Activated CD4-positive, alpha-beta T cell treated with anti-CD3 and anti-CD28 coated beads, Interleukin-2, amount 10 ng/mL, durations not matched to agents 7 days and 5 days (primary cell): ENCODE data around the gene AFMID. TPM values are rescaled to one million over a fixed set of nuclear protein-coding genes. Genes with fewer than 3 reads are reported as not detected.
"Not testable (repeated sequence)": the region's sequence is repeated elsewhere in the genome, so short reads cannot be mapped to it uniquely, and the experiment has no call there.

Source experiments
- CTCF ChIA-PET: fragments of 350-600 bp; sonication (Branson Sonifier 250); formaldehyde crosslinking; loops from one replicate; lab custom pipeline; 2021; ENCODE audit warnings: antibody characterized with exemption; lab: Charles Lee
- POLR2A ChIA-PET: fragments of 350-600 bp; sonication (Branson Sonifier 250); formaldehyde crosslinking; loops from one replicate; lab custom pipeline; 2021; ENCODE audit warnings: antibody characterized with exemption; lab: Charles Lee
- DNase-seq: peaks from one replicate; pipeline ENCODE4 v3.0.0-alpha.2; 2020
- H3K27ac Mint-ChIP-seq: one replicate; pipeline ENCODE4 v1.8.0; 2021; ENCODE audit warnings: mild to moderate bottlenecking, moderate library complexity, mixed read lengths
- H3K27me3 Mint-ChIP-seq: one replicate; pipeline ENCODE4 v1.8.0; 2021; ENCODE audit warnings: mixed read lengths
- H3K36me3 Mint-ChIP-seq: one replicate; pipeline ENCODE4 v1.8.0; 2021; ENCODE audit warnings: low read depth, mixed read lengths
- H3K4me1 Mint-ChIP-seq: one replicate; pipeline ENCODE4 v1.8.0; 2021; ENCODE audit warnings: mixed read lengths
- H3K4me3 Mint-ChIP-seq: one replicate; pipeline ENCODE4 v1.8.0; 2021; ENCODE audit warnings: mild to moderate bottlenecking, moderate library complexity, mixed read lengths
- H3K9me3 Mint-ChIP-seq: one replicate; pipeline ENCODE4 v1.8.0; 2021; ENCODE audit warnings: mixed read lengths
- total RNA-seq, 2 experiments: library from RNA; stranded (reverse); gene quantifications; one replicate each; pipeline ENCODE4 v1.2.3, GENCODE V29; 2021

Gene AFMID, protein sequence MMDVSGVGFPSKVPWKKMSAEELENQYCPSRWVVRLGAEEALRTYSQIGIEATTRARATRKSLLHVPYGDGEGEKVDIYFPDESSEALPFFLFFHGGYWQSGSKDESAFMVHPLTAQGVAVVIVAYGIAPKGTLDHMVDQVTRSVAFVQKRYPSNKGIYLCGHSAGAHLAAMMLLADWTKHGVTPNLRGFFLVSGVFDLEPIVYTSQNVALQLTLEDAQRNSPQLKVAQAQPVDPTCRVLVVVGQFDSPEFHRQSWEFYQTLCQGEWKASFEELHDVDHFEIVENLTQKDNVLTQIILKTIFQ
- 10 to 100 TPM; 16.8 to 17.0 TPM for total RNA-seq

DNA sequence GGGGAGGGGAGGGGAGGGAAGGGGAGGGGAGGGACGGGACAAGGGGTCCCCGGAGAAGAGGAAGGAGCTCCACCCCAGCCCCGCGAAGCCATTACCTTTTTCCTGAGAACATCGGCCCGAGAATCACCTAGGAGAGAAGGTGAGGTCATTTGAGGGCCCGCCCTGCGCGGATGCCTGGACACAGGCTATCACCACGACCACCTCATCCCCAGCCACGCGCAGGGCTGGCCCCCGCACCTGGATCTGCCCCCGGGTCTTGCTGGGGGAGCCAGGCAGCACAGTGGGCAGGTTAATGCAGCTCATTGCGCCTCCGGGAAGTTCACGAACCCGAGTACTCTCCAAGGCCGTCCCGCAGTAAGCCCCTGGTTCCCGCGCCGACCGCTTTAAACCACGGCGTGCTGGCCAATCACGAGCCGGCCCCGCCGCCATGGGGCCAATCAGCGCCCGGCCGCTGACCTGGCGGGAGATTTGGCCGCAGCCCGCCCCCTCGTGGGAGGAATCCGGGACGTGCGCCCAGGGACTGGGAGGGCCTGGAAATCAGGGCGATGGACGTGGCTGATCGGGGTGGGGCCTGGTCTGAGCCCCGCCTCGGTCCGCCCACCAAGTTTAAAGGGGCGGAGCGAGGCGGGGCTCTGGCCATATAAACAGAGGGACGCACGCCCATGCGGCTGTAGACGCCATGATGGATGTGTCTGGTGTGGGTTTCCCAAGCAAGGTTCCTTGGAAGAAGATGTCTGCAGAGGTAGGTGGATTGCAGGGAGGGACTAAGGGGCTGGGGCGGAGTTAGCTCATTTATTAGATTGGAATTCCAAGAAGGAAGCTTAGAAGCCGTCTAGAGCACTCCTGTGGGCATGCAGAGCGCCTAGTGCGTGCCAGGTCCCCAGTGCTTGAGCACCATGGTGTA is at the start of gene AFMID, which contains the start of gene TK1:
TSS of gene AFMID (plus strand) at position 671 of the 904 bp plus-strand sequence. CDS start at position 680, 9 bp downstream.
TSS of gene TK1 (minus strand) at position 361 of the 904 bp plus-strand sequence. CDS start at position 303, 58 bp downstream.
- H3K4me3 Mint-ChIP-seq = peak within 1 kb of the TSS; percentile 78
- peaks cover 45% of the 10 kb centered on the region for H3K4me1 Mint-ChIP-seq
- DNase-seq = peak; percentile 92
- H3K27me3 Mint-ChIP-seq = no peaks in the 10 kb centered on the region
- H3K27ac Mint-ChIP-seq = peak within 1 kb of the TSS; percentile 88
- H3K9me3 Mint-ChIP-seq = no peaks in the 10 kb centered on the region
- ChIA-PET CTCF (interaction anchor here (0.6 to 1.8 kb wide), 8 partner anchors 10 to 1204 kb away, joined by 3 to 17 read pairs (median 3); no protein-coding TSS in a partner anchor), POLR2A (interaction anchor here (1.8 kb wide), 1 partner anchor 47 kb away, joined by 6 read pairs; no protein-coding TSS in a partner anchor)
- peaks cover 28% of the 10 kb centered on the region for H3K36me3 Mint-ChIP-seq

DNA sequence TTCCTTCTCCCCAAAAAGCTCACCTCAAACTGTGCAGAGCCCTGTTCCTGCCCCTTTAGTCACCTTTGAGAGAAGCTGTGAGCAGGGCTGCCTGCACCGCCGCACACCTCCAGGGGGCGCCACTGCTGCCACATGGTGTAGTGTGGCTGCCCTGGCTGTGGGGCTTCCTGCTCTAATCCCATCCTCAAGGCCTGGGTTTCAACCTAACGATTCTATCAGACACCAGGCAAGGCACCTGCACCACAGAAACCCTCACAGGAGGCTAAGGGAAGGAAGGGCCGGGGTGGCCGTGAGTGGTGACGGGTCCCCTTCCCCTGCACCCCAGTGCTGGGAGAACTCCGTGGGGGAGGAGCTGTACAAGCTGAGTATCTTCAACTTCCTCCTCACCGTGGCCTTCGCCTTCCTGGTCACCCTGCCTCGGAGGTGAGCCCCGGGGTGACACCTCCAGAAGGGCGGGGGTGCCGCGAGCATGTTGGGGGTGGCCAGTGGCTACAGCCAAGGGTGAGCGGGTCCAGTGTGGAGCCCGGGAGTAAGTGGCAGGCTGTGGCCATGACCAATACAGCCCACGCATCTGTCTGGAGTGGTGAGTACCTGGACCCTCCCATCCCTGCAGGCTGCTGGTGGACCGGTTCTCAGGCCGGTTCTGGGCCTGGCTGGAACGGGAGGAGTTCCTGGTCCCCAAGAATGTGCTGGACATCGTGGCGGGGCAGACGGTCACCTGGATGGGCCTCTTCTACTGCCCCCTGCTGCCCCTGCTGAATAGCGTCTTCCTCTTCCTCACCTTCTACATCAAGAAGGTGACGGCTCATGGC is 49.6 kb upstream of the AFMID start:
- H3K27me3 Mint-ChIP-seq = no peaks in the 10 kb centered on the region
- H3K9me3 Mint-ChIP-seq = no peaks in the 10 kb centered on the region
- peak overlapping the region; percentile 44 for H3K4me3 Mint-ChIP-seq
- peaks cover 80% of the 10 kb centered on the region for H3K4me1 Mint-ChIP-seq
- peak; percentile 61 for DNase-seq
- H3K27ac Mint-ChIP-seq = peak overlapping the region; percentile 81
- peaks cover 74% of the 10 kb centered on the region for H3K36me3 Mint-ChIP-seq
- ChIA-PET CTCF (interaction anchor here (0.5 to 15.8 kb wide), 13 partner anchors 10 to 1466 kb away, joined by 3 to 118 read pairs (median 3); no protein-coding TSS in a partner anchor), POLR2A (interaction anchor here (0.6 to 1.6 kb wide), 3 partner anchors 10 to 54 kb away, joined by 3 to 4 read pairs (median 4); no protein-coding TSS in a partner anchor)

DNA sequence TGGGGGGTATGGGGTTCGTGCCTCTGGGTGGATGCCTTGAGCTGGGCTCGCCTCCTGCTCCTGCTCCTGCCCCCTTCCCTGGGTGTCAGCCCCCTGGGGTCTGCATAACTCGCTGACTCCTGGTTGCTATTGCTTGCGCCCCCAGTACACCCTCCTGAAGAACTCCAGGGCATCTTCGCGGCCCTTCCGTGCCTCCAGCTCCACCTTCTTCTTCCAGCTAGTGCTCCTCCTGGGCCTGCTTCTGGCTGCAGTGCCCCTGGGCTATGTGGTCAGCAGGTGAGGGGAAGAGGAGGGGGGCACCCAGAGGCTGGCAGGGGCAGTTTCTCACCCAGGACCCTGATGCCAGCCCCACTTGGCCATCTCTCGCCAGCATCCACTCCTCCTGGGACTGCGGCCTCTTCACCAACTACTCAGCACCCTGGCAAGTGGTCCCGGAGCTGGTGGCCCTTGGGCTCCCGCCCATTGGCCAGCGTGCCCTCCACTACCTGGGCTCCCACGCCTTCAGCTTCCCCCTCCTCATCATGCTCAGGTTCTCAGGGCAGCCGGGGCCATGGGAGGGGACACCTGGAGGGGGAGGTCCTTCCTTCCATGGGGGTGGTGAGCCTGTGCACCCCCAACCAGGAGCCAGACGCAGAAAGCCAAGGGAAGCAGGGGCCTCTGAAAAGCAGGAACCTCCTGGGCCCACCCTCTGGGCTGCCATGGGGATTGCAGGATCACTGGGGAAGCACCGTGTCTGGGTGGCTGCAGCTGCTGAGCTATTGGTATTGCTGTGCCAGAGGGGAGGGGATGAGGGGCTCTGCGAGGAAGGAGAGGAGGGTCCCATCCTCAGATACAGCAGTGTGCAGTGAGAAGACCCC is 48.7 kb upstream of the AFMID start:
- Mint-ChIP-seq H3K36me3 (peaks cover 72% of the 10 kb centered on the region), H3K4me3 (no peak overlapping the region), H3K4me1 (peaks cover 76% of the 10 kb centered on the region), H3K27ac (peak overlapping the region; percentile 75), H3K9me3 (no peaks in the 10 kb centered on the region), H3K27me3 (no peaks in the 10 kb centered on the region)
- DNase-seq = no peak
- POLR2A ChIA-PET = interaction anchor here (1.3 to 1.6 kb wide), 2 partner anchors 11 to 13 kb away, joined by 4 read pairs; no protein-coding TSS in a partner anchor
- CTCF ChIA-PET = interaction anchor here (0.5 to 15.8 kb wide), 11 partner anchors 9 to 1467 kb away, joined by 3 to 118 read pairs (median 4); no protein-coding TSS in a partner anchor

DNA sequence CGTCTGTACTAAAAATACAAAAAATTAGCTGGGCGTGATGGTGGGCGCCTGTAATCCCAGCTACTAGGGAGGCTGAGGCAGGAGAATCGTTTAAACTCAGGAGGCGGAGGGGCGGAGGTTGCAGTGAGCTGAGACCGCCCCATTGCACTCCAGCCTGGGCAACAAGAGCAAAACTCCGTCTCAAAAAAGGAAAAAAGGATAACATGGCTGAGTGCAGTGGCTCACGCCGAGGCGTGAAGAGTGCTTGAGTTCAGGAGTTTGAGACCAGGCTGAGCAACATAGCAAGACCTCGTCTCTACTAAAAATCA is 47.3 kb upstream of the AFMID start:
- ChIA-PET CTCF (interaction anchor here (1.1 to 15.8 kb wide), 4 partner anchors 9 to 37 kb away, joined by 5 to 118 read pairs (median 47); partner anchors contain the start of gene TMC8), POLR2A (interaction anchor here (0.6 to 1.6 kb wide), 5 partner anchors 10 to 47 kb away, joined by 3 to 6 read pairs (median 4); partner anchors contain the start of genes AFMID, TK1 and TMC8)
- not testable (repeated sequence) for H3K9me3 Mint-ChIP-seq, DNase-seq, H3K27me3 Mint-ChIP-seq
- H3K4me3 Mint-ChIP-seq = peak overlapping the region; percentile 41
- H3K27ac Mint-ChIP-seq = peak overlapping the region; percentile 83
- peaks cover 63% of the 10 kb centered on the region for H3K4me1 Mint-ChIP-seq
- H3K36me3 Mint-ChIP-seq = peaks cover 58% of the 10 kb centered on the region

DNA sequence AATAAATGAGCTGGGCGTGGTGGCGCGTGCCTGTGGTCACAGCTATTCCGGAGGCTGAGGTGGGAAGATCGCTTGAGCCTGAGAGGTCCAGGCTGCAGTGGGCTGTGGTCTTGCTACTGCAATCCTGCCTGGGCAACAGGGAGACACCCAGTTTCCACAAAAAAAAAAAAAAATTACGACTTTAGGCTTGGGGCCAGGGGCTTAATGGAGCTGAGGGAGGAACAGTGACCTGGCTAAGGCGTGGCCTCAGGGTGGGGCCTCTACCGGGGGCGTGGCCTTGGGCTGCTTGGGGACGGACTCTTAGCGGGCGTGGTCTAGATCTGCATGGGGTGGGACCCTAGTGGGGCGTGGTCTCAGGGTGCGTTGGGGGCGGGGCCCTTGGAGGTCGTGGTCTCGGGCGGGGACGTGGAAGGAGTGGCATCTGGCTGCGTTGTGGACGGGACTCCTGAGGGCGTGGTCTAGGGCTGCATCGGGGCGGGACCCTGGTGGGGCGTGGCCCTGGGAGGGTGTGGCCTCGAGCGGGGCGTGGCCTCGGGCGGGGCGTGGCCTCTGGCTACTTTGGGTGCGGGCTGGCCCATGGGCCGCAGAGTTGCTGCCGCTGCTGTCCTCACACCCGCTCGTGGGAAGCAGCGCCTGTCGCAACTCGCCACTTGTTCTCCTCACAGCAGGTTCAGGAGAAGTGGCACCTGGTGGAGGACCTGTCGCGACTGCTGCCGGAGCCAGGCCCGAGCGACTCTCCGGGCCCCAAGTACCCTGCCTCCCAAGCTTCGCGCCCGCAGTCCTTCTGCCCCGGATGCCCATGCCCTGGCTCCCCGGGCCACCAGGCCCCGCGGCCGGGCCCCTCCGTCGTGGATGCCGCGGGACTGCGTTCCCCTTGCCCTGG is 46.8 kb upstream of the AFMID start:
- H3K27ac Mint-ChIP-seq = peak overlapping the region; percentile 83
- no peaks in the 10 kb centered on the region for H3K27me3 Mint-ChIP-seq
- H3K36me3 Mint-ChIP-seq = peaks cover 52% of the 10 kb centered on the region
- peak overlapping the region; percentile 41 for H3K4me3 Mint-ChIP-seq
- H3K9me3 Mint-ChIP-seq = no peaks in the 10 kb centered on the region
- DNase-seq = peak; percentile 98
- H3K4me1 Mint-ChIP-seq = peaks cover 57% of the 10 kb centered on the region
- CTCF ChIA-PET = interaction anchor here (0.6 to 15.8 kb wide), 8 partner anchors 10 to 152 kb away, joined by 3 to 118 read pairs (median 4); partner anchors contain the start of gene TMC8
- POLR2A ChIA-PET = interaction anchor here (0.6 to 1.6 kb wide), 7 partner anchors 10 to 46 kb away, joined by 3 to 8 read pairs (median 4); partner anchors contain the start of genes AFMID, TK1 and TMC8

DNA sequence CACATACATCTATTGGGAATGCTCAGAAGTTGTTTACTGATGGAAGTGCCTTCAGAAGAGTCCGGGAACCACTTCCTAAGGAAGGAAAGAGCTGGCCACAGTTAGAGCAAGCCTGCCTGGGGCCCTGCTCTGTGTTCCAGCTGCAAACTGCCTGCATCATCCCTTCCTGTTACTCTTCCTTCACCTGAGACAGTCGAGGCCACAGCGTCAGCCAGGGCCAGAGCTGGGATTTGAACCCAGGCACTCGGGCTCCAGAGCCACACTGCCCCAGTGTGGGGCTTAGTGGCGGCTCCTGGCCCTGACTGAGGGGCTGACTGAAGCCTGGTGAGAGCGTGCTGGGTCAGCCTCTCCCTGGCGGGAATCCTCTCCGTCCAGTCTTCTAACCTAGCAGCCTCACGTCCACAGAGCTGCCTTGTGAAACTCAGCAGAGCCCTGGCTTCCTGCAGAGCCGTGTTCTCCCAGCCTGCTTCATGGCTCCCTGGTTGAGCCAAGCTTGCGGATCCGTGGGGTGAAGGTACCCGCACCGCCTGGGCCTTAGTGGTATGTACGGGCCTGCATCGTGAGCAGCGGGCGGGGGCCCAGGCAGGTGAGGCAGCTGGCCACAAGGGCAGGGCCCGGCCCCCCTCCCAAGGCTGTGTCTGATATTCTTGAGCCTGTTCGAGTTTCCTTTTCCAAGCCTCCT is 45.6 kb upstream of the AFMID start:
- Mint-ChIP-seq H3K27me3 (no peaks in the 10 kb centered on the region), H3K27ac (no peak overlapping the region), H3K4me1 (peaks cover 45% of the 10 kb centered on the region), H3K36me3 (peaks cover 40% of the 10 kb centered on the region), H3K4me3 (no peak overlapping the region), H3K9me3 (no peaks in the 10 kb centered on the region)
- CTCF ChIA-PET = interaction anchor here (0.6 to 15.8 kb wide), 7 partner anchors 8 to 121 kb away, joined by 3 to 89 read pairs (median 4); no protein-coding TSS in a partner anchor
- POLR2A ChIA-PET = interaction anchor here (0.8 kb wide), 1 partner anchor 28 kb away, joined by 3 read pairs; no protein-coding TSS in a partner anchor
- no peak for DNase-seq

DNA sequence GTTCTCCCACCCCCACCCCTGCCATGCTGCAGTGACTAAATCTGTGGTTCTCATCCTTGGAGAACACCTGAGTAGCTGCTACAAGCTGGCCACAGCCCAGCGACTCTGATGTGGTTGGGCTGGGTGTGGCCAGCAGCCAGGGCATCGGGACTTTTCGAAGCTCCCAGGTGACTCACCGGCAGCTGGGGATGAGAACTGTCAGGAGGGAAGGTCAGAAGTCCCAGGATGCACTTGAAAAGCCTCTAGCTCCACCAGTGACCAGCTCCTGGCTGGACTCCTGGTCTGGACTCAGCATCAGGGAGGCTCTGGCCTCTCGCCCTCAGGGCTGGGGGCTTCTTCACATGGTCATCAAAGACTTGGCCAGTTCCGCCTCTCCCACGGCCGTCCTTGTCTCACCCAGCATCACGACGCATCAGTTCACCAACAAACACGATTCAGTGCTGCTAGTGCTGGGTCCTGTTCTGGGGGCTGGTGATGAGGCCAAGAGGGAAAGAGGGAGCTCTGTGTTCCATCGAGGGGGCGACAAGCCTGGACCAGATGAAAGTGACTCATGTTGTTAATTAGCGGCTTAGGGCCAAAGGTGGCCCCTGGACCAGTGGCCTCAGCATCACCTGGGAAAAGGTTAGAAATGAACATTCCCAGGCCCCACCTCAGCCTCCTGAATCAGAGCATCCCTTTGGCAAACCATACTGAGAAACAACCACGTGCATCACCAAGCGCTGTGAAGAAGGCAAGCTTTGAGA is 44.9 kb upstream of the AFMID start:
- Mint-ChIP-seq H3K27me3 (no peaks in the 10 kb centered on the region), H3K36me3 (peaks cover 35% of the 10 kb centered on the region), H3K27ac (peak overlapping the region; percentile 25), H3K4me1 (peaks cover 38% of the 10 kb centered on the region), H3K9me3 (no peaks in the 10 kb centered on the region), H3K4me3 (no peak overlapping the region)
- no peak for DNase-seq
- ChIA-PET CTCF (interaction anchor here (0.6 to 15.8 kb wide), 7 partner anchors 8 to 1544 kb away, joined by 3 to 89 read pairs (median 4); no protein-coding TSS in a partner anchor), POLR2A (interaction anchor here (0.8 kb wide), 1 partner anchor 29 kb away, joined by 3 read pairs; no protein-coding TSS in a partner anchor)

DNA sequence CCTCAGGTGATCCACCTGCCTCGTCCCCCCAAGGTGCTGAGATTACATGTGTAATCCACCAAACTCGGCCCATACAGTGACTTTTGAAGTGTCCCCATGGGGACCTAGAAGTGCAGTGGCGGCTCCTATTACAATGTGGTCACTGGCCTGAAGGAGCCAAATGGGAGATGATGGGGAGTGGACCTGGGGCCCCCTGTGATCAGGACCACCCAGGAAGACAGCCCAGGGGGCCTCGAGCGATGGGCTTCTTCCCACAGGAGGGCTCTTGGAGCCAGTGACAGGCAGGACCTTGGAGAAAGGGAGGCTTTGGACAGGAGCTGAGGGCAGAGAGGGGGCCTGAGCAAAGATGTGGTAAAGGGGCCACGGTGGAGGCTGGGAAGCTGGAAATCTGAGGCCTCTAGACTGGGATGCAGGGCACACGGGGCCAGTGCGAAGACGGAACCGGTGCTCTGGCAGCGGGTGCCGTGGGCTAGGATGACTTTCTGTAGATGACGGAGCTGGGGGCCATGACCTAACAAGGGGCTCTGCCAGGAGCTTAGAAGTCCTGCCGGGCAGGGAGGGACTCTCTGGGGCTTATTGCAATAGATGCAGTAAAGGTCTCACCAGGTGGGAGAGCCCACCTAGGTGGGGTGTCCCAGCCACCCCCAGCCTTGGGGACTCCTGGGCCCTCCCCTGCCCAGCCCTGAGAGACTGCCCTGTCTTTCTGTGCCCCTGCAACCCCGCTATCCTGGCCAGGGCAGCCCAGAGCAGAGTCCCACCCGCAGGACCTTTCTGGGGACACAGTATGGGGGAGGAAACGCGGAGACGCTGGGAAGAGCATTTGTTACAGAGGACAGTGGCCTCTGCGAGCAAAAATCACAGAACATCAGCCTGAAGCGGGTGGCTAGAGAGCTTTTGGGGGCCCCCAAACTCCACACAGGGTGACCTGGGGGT is 43.7 kb upstream of the AFMID start:
- Mint-ChIP-seq H3K4me3 (no peak overlapping the region), H3K36me3 (peaks cover 30% of the 10 kb centered on the region), H3K27me3 (no peaks in the 10 kb centered on the region), H3K9me3 (no peaks in the 10 kb centered on the region), H3K4me1 (peaks cover 34% of the 10 kb centered on the region), H3K27ac (peak overlapping the region; percentile 76)
- DNase-seq = no peak
- ChIA-PET CTCF (interaction anchor here (0.8 kb wide), 1 partner anchor 10 kb away, joined by 4 read pairs; no protein-coding TSS in a partner anchor), POLR2A (interaction anchor here (0.6 kb wide), 1 partner anchor 274 kb away, joined by 3 read pairs; no protein-coding TSS in a partner anchor)
